IMR-90 (cell line): ENCODE data around the gene EIF2A. TPM values are rescaled to one million over a fixed set of nuclear protein-coding genes. Genes with fewer than 3 reads are reported as not detected.

Experiments used
- ATAC-seq: fragments of 200-7000 bp; cut with Tn5 transposase; 2 replicates; pipeline ENCODE4 v1.9.1; 2020; ENCODE audit warnings: low read depth, mild to moderate bottlenecking, moderate library complexity
- BruUV-seq: library from RNA; stranded (reverse); fragments of 400-500 nt; replicated peaks from 2 replicates; lab custom pipeline; 2021; lab: Mats Ljungman, UMichigan
- CTCF ChIA-PET: fragments of 300-600 bp; formaldehyde crosslinking; extraction: SDS; loops from one replicate; lab custom pipeline; 2021; ENCODE audit warnings: antibody characterized with exemption; lab: Yijun Ruan, JAX
- POLR2A ChIA-PET: fragments of 300-600 bp; sonication (Branson Sonifier 250); formaldehyde crosslinking; loops from one replicate; lab custom pipeline; 2022; ENCODE audit warnings: antibody characterized with exemption; ENCODE audit not compliant: unreplicated experiment; lab: Charles Lee
- DNase-seq: peaks from one replicate; pipeline ENCODE4 v3.0.0; 2013
- H2AFZ ChIP-seq: replicated peaks from 2 replicates; pipeline ENCODE3; 2013; ENCODE audit warnings: low read length, mild to moderate bottlenecking; ENCODE audit not compliant: poor library complexity
- H2AK5ac ChIP-seq: 2 replicates; pipeline ENCODE4 v1.6.1; 2013; ENCODE audit warnings: low read depth, low read length, inconsistent platforms
- H2AK9ac ChIP-seq: replicated peaks from 2 replicates; pipeline ENCODE3; 2013; ENCODE audit warnings: mild to moderate bottlenecking, low read depth, low read length, moderate library complexity; ENCODE audit not compliant: poor library complexity
- H2BK120ac ChIP-seq: 2 replicates; pipeline ENCODE4 v1.6.1; 2013; ENCODE audit warnings: low read depth, low read length, inconsistent platforms
- H2BK15ac ChIP-seq: 3 replicates; pipeline ENCODE4 v1.6.1; 2013; ENCODE audit warnings: low read depth, low read length, inconsistent platforms
- H2BK20ac ChIP-seq: 2 replicates; pipeline ENCODE4 v1.6.1; 2013; ENCODE audit warnings: low read depth, mild to moderate bottlenecking, inconsistent platforms, low read length, moderate library complexity
- H2BK5ac ChIP-seq: 2 replicates; pipeline ENCODE4 v1.6.1; 2013; ENCODE audit warnings: mild to moderate bottlenecking, low read depth, low read length, inconsistent platforms; ENCODE audit not compliant: poor library complexity, severe bottlenecking
- H3K14ac ChIP-seq: replicated peaks from 2 replicates; pipeline ENCODE4 v1.6.1; 2013; ENCODE audit warnings: low read depth, low read length, inconsistent platforms
- H3K18ac ChIP-seq: 2 replicates; pipeline ENCODE4 v1.6.1; 2013; ENCODE audit warnings: low read depth, low read length, control low read depth
- H3K23ac ChIP-seq: 2 replicates; pipeline ENCODE4 v1.6.1; 2013; ENCODE audit warnings: low read depth, low read length, inconsistent platforms
- H3K27ac ChIP-seq: 2 replicates; pipeline ENCODE4 v1.5.1; 2013; ENCODE audit warnings: mild to moderate bottlenecking, control low read depth, low read length; ENCODE audit not compliant: insufficient read depth
- H3K27me3 ChIP-seq: 2 replicates; pipeline ENCODE4 v1.6.1; 2013; ENCODE audit warnings: low read length; ENCODE audit not compliant: control insufficient read depth, insufficient read depth
- H3K36me3 ChIP-seq: 2 replicates; pipeline ENCODE4 v1.6.1; 2013; ENCODE audit warnings: low read length, mixed read lengths; ENCODE audit not compliant: control insufficient read depth, insufficient read depth
- H3K4ac ChIP-seq: 2 replicates; pipeline ENCODE4 v1.6.1; 2013; ENCODE audit warnings: low read depth, low read length, inconsistent platforms
- H3K4me1 ChIP-seq: 2 replicates; pipeline ENCODE4 v1.6.1; 2013; ENCODE audit warnings: low read length, mixed read lengths; ENCODE audit not compliant: control insufficient read depth, insufficient read depth
- H3K4me2 ChIP-seq: 2 replicates; pipeline ENCODE4 v1.6.1; 2013; ENCODE audit warnings: low read depth, mild to moderate bottlenecking, control low read depth, low read length, moderate library complexity
- H3K4me3 ChIP-seq: 2 replicates; pipeline ENCODE4 v1.5.1; 2013; ENCODE audit warnings: low read depth, mild to moderate bottlenecking, control low read depth, low read length, moderate library complexity; ENCODE audit not compliant: insufficient read depth
- H3K56ac ChIP-seq: 2 replicates; pipeline ENCODE4 v1.6.1; 2013; ENCODE audit warnings: low read length, inconsistent platforms; ENCODE audit not compliant: insufficient read depth; ENCODE audit errors: extremely low read depth
- H3K79me1 ChIP-seq, 2 experiments: 2 replicates each; pipeline ENCODE4 v1.6.1; 2013; ENCODE audit warnings: low read length in 2 of 2, inconsistent platforms in 1 of 2, low read depth in 1 of 2
- H3K9ac ChIP-seq: 2 replicates; pipeline ENCODE4 v1.6.1; 2013; ENCODE audit warnings: low read depth, low read length, control low read depth
- H3K9me1 ChIP-seq: 2 replicates; pipeline ENCODE4 v1.6.1; 2013; ENCODE audit warnings: low read length, inconsistent platforms; ENCODE audit not compliant: insufficient read depth
- H3K9me3 ChIP-seq: 2 replicates; pipeline ENCODE4 v1.6.1; 2013; ENCODE audit warnings: low read length; ENCODE audit not compliant: control insufficient read depth, insufficient read depth
- H4K20me1 ChIP-seq: 2 replicates; pipeline ENCODE4 v1.6.1; 2013; ENCODE audit warnings: low read length, inconsistent platforms; ENCODE audit not compliant: insufficient read depth
- H4K5ac ChIP-seq: 2 replicates; pipeline ENCODE4 v1.6.1; 2013; ENCODE audit warnings: mild to moderate bottlenecking, low read depth, low read length, control low read depth
- H4K8ac ChIP-seq, 2 experiments: 2 replicates each; pipeline ENCODE4 v1.6.1; 2013; ENCODE audit warnings: low read depth in 2 of 2, low read length in 2 of 2, control low read depth in 1 of 2, inconsistent platforms in 1 of 2
- H4K91ac ChIP-seq: 2 replicates; pipeline ENCODE4 v1.6.1; 2013; ENCODE audit warnings: low read depth, low read length, inconsistent platforms; ENCODE audit not compliant: insufficient read depth
- CEBPB ChIP-seq: IDR thresholded peaks from 2 replicates; pipeline ENCODE4 v1.6.1; 2012; ENCODE audit warnings: low read depth, low read length, improper control_type of control experiment
- MAZ ChIP-seq: IDR thresholded peaks from 2 replicates; pipeline ENCODE4 v1.6.1; 2012; ENCODE audit warnings: low read depth, mild to moderate bottlenecking, low read length, improper control_type of control experiment, moderate library complexity, borderline replicate concordance
- RAD21 ChIP-seq: IDR thresholded peaks from 2 replicates; pipeline ENCODE4 v1.6.1; 2012; ENCODE audit warnings: low read length, improper control_type of control experiment
- WGBS, 2 experiments: methylation state at CpG; one replicate each; pipeline versions ENCODE4 v1.1.5 to v1.1.7; 2013; ENCODE audit warnings: missing lambda C conversion rate in 2 of 2; ENCODE audit not compliant: insufficient read length in 1 of 2; ENCODE audit errors: extremely low coverage in 2 of 2; 5-methylcytosine and 5-hydroxymethylcytosine counted together
- dilution Hi-C: fragments of 300-500 bp; cut with HindIII; formaldehyde crosslinking; loops from one replicate; pipeline ENCODE4 v1.14.3; 2018; ENCODE audit warnings: low sequenced_read_pairs; ENCODE audit not compliant: unreplicated experiment
- in situ Hi-C: fragments of 300-500 bp; cut with MboI; formaldehyde crosslinking; loops from 3 replicates; pipeline ENCODE4 v1.14.3; 2019; ENCODE audit warnings: low sequenced_read_pairs, inconsistent platforms, mixed read lengths
- intact Hi-C: fragments of 100-400 bp; cut with micrococcal nuclease; formaldehyde crosslinking; loops from 2 replicates; pipeline ENCODE4 v1.10.0; 2022
- polyA plus RNA-seq, 3 experiments: library from polyadenylated mRNA; depleted of rRNA; stranded (reverse); fragments of >200 nt; gene quantifications; 2 replicates each; pipeline ENCODE4 v1.2.3, GENCODE V29; 2012; ENCODE audit warnings: low replicate concordance in 1 of 3
- total RNA-seq: library from RNA; depleted of rRNA; stranded (reverse); fragments of >200 nt; gene quantifications from 2 replicates; pipeline ENCODE4 v1.2.3, GENCODE V29; 2012

The EIF2A gene
- total and polyA plus RNA-seq, 2 of the 4 experiments (the other 2 are of a cell fraction): 61.2 to 166 TPM

GRCh38 chr3:150523538-150523937 lies 23.0 kb upstream of the EIF2A start:
- no peak overlapping the region for H4K8ac ChIP-seq
- H2BK15ac ChIP-seq: no peak overlapping the region
- H3K36me3 ChIP-seq: no peaks in the 10 kb centered on the region
- no peak overlapping the region for H2AK5ac ChIP-seq
- dilution Hi-C loops (no loop called here), intact Hi-C loops (loop anchor here (10.0 kb wide), 2 partner anchors 59 to 559 kb away; no protein-coding TSS in a partner anchor), in situ Hi-C loops (no loop called here)
- H3K4ac ChIP-seq: no peak overlapping the region
- no peak overlapping the region for H3K14ac ChIP-seq
- H3K4me3 ChIP-seq: no peak overlapping the region
- no peak overlapping the region for H2AFZ ChIP-seq
- CTCF ChIA-PET: interaction anchor here (0.6 to 0.7 kb wide), 2 partner anchors 18 to 637 kb away, joined by 4 to 7 read pairs; no protein-coding TSS in a partner anchor
- WGBS, 2 experiments: no CpG with 5 or more reads among the region's 2 CpGs
- H4K91ac ChIP-seq: no peak overlapping the region
- TF ChIP-seq CEBPB (no peak), MAZ (no peak), RAD21 (no peak)
- H2BK120ac ChIP-seq: no peak overlapping the region
- H4K5ac ChIP-seq: no peak overlapping the region
- no peak overlapping the region for H2AK9ac ChIP-seq
- H4K20me1 ChIP-seq: no peaks in the 10 kb centered on the region
- no peaks in the 10 kb centered on the region for H3K27me3 ChIP-seq
- DNase-seq (no peak), ATAC-seq (no peak)
- H2BK20ac ChIP-seq: no peak overlapping the region
- no peak overlapping the region for H3K4me2 ChIP-seq
- H3K23ac ChIP-seq: no peak overlapping the region
- H3K18ac ChIP-seq: no peak overlapping the region
- no peak overlapping the region for H3K9ac ChIP-seq
- H2BK5ac ChIP-seq: no peak overlapping the region
- H3K56ac ChIP-seq: no peak overlapping the region
- no peaks in the 10 kb centered on the region for H3K9me1 ChIP-seq
- H3K4me1 ChIP-seq: no peaks in the 10 kb centered on the region
- no peaks in the 10 kb centered on the region for H3K79me1 ChIP-seq
- POLR2A ChIA-PET: no interaction called here
- BruUV-seq: no TSS peak
- H3K27ac ChIP-seq: no peak overlapping the region
- H3K9me3 ChIP-seq: no peaks in the 10 kb centered on the region
